ENCODE results near the gene GSX1.
"Not testable (repeated sequence)": the region's sequence is repeated elsewhere in the genome, so short reads cannot be mapped to it uniquely, and the experiment has no call there.

Gene GSX1

DNA sequence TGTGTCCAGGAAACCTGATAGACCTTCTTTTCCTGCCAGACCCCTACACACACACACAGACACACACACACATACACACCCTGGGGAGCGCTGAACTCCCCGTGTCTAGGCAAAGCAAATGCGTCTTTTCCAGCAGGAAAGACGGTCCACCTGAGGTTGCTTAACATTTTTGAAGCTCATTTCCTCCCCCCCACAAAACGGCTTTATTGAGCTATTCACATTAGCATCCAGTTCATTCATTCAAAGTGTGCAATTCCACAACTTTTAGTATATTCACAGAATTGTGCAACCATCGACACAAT is 3.4 kb downstream of the GSX1 start:
- Histone ChIP-seq H3K4me1 (ENCODE audit: control insufficient read depth, insufficient read depth, low read length) (peaks cover 16% of the 10 kb centered on the region), H3K4me3 (ENCODE audit: low read depth, low read length) (peak overlapping the region; percentile 1), H3K9me3 (ENCODE audit: control insufficient read depth, insufficient read depth, low read length) (no peaks in the 10 kb centered on the region), H3K36me3 (ENCODE audit: control insufficient read depth, insufficient read depth, low read length) (no peaks in the 10 kb centered on the region), H3K9ac (ENCODE audit: low read depth, low read length) (no peak overlapping the region), H3K27me3 (ENCODE audit: control insufficient read depth, insufficient read depth, low read length) (peaks cover 100% of the 10 kb centered on the region)

DNA sequence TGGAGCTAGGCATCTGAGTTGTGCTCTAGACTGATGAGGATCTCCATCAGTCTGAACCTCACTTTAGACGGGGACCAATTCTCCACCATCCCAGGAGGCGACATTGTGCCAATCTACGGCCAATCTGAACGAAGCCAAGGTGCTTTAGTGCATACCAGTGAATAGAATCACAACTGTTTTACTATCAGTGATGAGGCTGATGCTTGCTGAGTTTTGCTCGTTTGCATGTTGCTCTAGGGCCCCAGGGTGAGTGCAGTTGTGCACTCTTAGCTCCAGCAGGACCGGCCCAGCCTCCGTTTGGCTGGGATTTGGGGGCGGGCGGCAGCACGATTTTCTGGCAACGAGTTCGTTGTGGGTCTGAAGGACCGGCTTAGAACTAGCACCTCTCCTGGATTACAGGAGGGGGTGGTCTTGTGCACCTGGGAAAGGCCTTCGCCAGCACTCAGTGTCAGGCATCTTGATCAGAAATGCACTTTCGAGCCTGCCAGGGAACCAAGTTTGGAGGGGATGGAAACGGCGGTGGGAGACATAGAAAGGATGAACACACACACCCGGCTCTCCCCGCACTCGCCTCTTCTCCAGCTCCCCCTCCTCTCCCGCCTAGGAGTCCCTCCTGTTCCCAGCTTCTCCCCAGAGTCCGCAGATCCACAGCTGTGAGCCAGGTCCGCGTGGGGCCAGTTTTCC is 4.4 kb downstream of the GSX1 start:
- no peaks in the 10 kb centered on the region for H3K36me3 ChIP-seq (ENCODE audit: control insufficient read depth, insufficient read depth, low read length)
- peaks cover 98% of the 10 kb centered on the region for H3K27me3 ChIP-seq (ENCODE audit: control insufficient read depth, insufficient read depth, low read length)
- H3K4me3 ChIP-seq (ENCODE audit: low read depth, low read length), result peak overlapping the region; percentile 51
- no peak overlapping the region for H3K9ac ChIP-seq (ENCODE audit: low read depth, low read length)
- H3K4me1 ChIP-seq (ENCODE audit: control insufficient read depth, insufficient read depth, low read length), result peaks cover 11% of the 10 kb centered on the region
- H3K9me3 ChIP-seq (ENCODE audit: control insufficient read depth, insufficient read depth, low read length), result no peaks in the 10 kb centered on the region

DNA sequence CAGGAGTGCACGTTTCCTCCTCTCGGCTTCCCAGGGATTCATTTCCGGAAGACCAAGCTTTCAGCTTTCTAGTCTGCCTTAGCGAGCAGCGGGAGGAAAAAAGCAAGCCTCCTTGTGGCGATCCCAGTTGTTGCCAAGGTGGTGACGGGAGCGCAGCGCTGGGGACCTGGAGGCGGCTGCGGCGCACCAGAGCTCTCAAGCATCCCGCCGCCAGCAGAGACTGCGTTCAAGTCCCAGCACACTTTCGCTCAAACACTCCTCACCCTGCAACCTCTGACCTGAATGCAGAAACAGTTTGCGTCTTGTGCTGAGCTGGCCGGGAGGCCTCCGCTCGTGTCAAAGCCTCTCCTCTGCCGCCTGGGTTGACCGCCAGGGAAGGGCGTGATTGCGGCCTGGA is 4.9 kb downstream of the GSX1 start:
- Histone ChIP-seq H3K4me3 (ENCODE audit: low read depth, low read length) (peak overlapping the region; percentile 51), H3K27me3 (ENCODE audit: control insufficient read depth, insufficient read depth, low read length) (peaks cover 97% of the 10 kb centered on the region), H3K9ac (ENCODE audit: low read depth, low read length) (no peak overlapping the region), H3K4me1 (ENCODE audit: control insufficient read depth, insufficient read depth, low read length) (peaks cover 9% of the 10 kb centered on the region), H3K36me3 (ENCODE audit: control insufficient read depth, insufficient read depth, low read length) (no peaks in the 10 kb centered on the region), H3K9me3 (ENCODE audit: control insufficient read depth, insufficient read depth, low read length) (no peaks in the 10 kb centered on the region)

DNA sequence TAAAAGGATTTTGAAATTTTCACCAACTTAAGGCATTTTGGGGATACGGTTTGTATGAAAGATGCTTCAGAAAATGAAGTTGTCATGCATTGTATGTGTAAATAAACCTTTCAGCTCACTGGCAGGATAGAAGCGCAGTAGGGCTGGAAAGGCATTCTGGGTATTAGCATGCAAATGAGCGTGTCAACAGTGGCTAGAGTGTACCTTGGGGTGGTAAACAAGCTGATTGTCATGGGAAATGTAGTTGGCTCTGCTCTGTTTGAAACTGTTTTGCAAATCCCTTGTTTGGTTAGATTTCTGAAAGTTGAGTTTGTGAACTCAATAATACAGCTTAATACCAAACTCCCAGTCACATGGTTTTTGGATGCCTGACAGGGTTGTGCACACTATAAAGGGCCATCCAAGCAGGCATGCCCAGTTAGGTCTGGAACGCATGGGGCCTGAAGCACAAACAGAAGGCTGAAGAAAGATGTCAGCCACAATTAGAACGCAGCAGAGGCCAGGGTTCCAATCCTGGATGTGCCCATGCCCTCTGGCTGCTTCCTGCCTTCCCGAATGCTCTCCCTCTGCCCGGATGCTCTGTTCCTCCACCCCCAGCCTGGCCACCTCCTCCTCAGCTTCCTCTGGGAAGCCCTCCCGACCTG is 14.6 kb downstream of the GSX1 start:
- no peak overlapping the region for H3K9ac ChIP-seq (ENCODE audit: low read depth, low read length)
- no peaks in the 10 kb centered on the region for H3K36me3 ChIP-seq (ENCODE audit: control insufficient read depth, insufficient read depth, low read length)
- H3K27me3 ChIP-seq (ENCODE audit: control insufficient read depth, insufficient read depth, low read length), result peaks cover 63% of the 10 kb centered on the region
- H3K4me3 ChIP-seq (ENCODE audit: low read depth, low read length), result no peak overlapping the region
- H3K4me1 ChIP-seq (ENCODE audit: control insufficient read depth, insufficient read depth, low read length), result peaks cover 23% of the 10 kb centered on the region
- H3K9me3 ChIP-seq (ENCODE audit: control insufficient read depth, insufficient read depth, low read length), result no peaks in the 10 kb centered on the region

DNA sequence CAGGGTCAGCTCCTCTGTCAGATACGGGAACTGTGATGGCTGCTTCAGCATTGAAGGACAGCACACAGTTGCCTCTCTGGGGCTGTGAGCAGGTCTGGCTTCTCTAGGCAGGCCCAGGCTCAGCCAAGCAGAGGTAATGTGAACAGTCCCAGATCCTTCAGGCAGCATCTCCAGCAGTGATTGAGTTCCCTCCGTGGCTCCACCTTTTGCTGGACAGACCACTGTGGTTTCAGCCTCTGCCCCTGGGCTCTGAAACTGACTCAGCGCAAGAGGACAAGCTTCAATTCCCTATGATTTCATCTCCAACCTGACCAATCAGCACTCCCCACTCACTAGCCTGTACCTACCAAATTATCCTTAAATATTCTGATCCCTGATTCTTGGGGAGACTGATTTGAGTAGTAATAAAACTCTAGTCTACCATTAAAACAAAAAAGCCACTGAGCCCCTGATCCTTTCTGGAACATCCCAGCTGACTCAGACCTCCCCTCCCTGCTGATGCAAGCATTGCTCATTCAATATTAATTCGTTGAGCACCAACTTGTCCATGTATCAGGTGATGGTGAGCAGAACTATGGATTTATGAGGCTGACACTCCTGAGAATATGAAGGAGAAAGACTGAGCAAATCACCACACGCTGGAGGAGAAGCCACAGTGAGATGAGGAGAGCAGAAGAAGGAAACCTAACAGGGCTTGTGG is 16.7 kb downstream of the GSX1 start:
- Histone ChIP-seq H3K27me3 (ENCODE audit: control insufficient read depth, insufficient read depth, low read length) (peaks cover 65% of the 10 kb centered on the region), H3K9ac (ENCODE audit: low read depth, low read length) (no peak overlapping the region), H3K36me3 (ENCODE audit: control insufficient read depth, insufficient read depth, low read length) (no peaks in the 10 kb centered on the region), H3K4me1 (ENCODE audit: control insufficient read depth, insufficient read depth, low read length) (peaks cover 23% of the 10 kb centered on the region), H3K4me3 (ENCODE audit: low read depth, low read length) (no peak overlapping the region), H3K9me3 (ENCODE audit: control insufficient read depth, insufficient read depth, low read length) (no peaks in the 10 kb centered on the region)

DNA sequence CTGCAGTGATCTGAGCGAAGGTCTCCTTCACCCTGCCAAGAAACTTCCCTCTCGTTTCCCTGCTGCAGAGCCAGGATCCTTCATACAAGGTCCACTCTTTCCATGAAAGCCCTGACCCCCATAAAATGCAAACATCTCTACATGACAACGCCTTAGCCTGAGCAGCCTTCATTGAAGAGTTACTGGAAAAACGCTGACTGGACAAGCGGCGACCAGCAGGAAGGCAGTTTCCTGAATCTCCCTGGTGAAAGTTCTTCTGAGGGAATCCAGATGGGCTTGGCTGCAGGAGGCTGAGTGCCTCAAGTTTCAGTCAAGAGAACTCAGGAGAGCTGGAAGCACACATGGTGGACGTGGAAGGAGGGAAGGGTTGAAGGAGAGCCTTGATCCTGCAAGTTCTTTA is 17.7 kb downstream of the GSX1 start:
- peaks cover 23% of the 10 kb centered on the region for H3K4me1 ChIP-seq (ENCODE audit: control insufficient read depth, insufficient read depth, low read length)
- peaks cover 68% of the 10 kb centered on the region for H3K27me3 ChIP-seq (ENCODE audit: control insufficient read depth, insufficient read depth, low read length)
- no peaks in the 10 kb centered on the region for H3K9me3 ChIP-seq (ENCODE audit: control insufficient read depth, insufficient read depth, low read length)
- H3K4me3 ChIP-seq (ENCODE audit: low read depth, low read length), result no peak overlapping the region
- no peaks in the 10 kb centered on the region for H3K36me3 ChIP-seq (ENCODE audit: control insufficient read depth, insufficient read depth, low read length)
- no peak overlapping the region for H3K9ac ChIP-seq (ENCODE audit: low read depth, low read length)

DNA sequence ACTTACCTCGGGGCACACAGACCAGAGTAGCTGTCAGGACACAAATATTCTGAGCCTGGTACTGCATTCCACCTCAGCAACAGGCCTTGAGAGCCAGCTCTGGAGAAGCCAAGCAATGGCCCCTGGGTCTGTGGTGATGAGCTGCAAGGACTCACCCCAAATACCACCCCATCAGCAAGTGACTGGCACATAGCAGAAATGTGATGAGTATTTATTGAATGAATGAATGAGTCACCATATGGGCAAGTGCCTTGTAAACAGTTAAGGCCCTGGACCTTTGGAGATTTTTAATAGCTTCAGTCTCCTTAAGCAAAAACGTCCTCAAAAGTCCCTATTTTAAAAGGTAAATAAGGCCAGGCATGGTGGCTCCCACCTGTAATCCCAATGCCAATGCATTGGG is 18.2 kb downstream of the GSX1 start:
- H3K4me1 ChIP-seq (ENCODE audit: control insufficient read depth, insufficient read depth, low read length), result peaks cover 23% of the 10 kb centered on the region
- no peaks in the 10 kb centered on the region for H3K36me3 ChIP-seq (ENCODE audit: control insufficient read depth, insufficient read depth, low read length)
- H3K27me3 ChIP-seq (ENCODE audit: control insufficient read depth, insufficient read depth, low read length), result peaks cover 71% of the 10 kb centered on the region
- H3K4me3 ChIP-seq (ENCODE audit: low read depth, low read length), result no peak overlapping the region
- H3K9ac ChIP-seq (ENCODE audit: low read depth, low read length), result no peak overlapping the region
- no peaks in the 10 kb centered on the region for H3K9me3 ChIP-seq (ENCODE audit: control insufficient read depth, insufficient read depth, low read length)

DNA sequence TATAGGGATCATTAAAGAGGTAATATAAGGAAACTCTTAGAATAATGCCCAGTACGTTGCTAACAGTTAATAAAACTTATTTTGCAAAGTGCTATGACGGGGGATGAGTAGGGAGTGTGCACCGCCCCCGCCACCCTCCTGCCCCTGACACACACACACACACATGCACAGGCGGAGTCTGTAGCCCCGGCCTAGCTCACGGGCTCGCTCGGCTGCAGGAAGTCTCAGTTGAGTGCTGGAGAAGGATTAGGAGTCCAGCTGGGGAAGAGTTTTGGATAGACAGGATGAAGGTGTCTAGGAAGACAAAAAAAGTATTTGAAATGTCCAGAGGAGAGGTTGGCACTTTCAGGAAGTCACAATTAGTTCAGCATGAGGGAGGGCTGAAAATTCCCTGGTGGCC is 21.5 kb downstream of the GSX1 start:
- Histone ChIP-seq H3K9me3 (ENCODE audit: control insufficient read depth, insufficient read depth, low read length) (no peaks in the 10 kb centered on the region), H3K4me3 (ENCODE audit: low read depth, low read length) (no peak overlapping the region), H3K9ac (ENCODE audit: low read depth, low read length) (no peak overlapping the region), H3K27me3 (ENCODE audit: control insufficient read depth, insufficient read depth, low read length) (peaks cover 86% of the 10 kb centered on the region), H3K36me3 (ENCODE audit: control insufficient read depth, insufficient read depth, low read length) (no peaks in the 10 kb centered on the region), H3K4me1 (ENCODE audit: control insufficient read depth, insufficient read depth, low read length) (peaks cover 3% of the 10 kb centered on the region)

DNA sequence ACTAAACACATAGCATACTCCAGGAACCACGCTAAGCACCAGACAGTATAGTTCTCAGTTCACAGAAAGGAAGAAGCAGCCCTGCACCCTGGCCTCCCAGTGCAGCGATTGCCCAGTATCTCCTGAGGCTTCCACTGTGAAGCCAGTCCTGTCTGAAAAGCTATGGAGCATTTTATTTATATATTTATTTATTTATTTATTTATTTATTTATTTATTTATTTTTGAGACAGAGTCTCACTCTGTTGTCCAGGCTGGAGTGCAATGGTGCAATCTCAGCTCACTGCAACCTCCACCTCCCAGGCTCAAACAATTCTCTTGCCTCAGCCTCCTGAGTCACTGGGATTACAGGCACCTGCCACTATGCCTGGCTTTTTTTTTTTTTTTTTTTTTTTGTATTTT is 25.5 kb downstream of the GSX1 start:
- H3K9ac ChIP-seq (ENCODE audit: low read depth, low read length); H3K9me3 ChIP-seq (ENCODE audit: control insufficient read depth, insufficient read depth, low read length); H3K4me3 ChIP-seq (ENCODE audit: low read depth, low read length); H3K36me3 ChIP-seq (ENCODE audit: control insufficient read depth, insufficient read depth, low read length): not testable (repeated sequence)
- Histone ChIP-seq H3K4me1 (ENCODE audit: control insufficient read depth, insufficient read depth, low read length) (peaks cover 15% of the 10 kb centered on the region), H3K27me3 (ENCODE audit: control insufficient read depth, insufficient read depth, low read length) (peaks cover 96% of the 10 kb centered on the region)

DNA sequence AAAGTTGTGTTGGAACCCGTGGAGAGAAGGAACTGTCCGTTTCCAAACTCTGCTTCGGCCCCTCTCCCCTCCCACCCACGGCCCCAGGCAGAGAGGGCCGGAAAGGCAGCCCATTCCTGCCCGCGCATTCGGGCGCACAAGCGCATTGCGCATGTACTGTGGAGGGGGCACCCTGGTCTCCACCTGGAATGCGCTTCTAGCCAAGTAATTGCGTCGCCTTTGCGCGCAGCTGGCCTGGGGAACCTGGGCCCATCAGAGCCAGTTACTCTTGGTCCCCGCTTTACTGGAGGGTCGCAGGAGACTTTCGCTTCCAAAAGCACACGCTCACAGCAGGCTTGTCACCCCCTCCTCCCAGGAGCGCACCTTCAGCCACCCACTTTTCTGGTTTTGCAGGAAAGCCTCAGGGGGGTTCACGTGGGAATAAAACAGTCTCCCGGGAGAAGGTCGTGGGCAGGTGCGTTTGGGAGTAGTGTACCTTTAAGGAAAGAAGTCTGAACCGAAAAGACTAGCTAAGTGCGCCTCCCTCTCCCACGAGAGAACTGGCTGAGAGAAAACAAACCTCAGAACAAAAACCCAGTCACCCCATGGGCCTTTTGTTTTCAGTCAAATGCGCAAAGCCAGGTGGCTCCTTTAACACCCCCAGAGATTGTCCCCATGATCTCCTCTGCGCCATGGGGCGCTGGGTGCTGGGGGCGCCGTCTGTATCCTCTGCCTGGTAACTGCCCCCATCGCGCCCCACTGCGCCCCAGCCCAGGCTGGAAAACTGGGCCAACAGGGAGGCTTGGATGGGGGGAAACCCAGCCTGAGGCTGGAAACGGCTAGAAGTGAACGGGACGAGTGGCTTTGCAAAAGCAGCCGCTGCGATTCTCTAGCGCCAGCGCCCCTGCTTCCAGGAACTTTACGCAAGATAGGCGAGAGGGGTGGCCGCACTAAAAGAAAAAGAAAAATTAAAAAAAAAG is 28.5 kb downstream of the GSX1 start:
- Histone ChIP-seq H3K36me3 (ENCODE audit: control insufficient read depth, insufficient read depth, low read length) (no peaks in the 10 kb centered on the region), H3K27me3 (ENCODE audit: control insufficient read depth, insufficient read depth, low read length) (peaks cover 98% of the 10 kb centered on the region), H3K9me3 (ENCODE audit: control insufficient read depth, insufficient read depth, low read length) (no peaks in the 10 kb centered on the region), H3K4me3 (ENCODE audit: low read depth, low read length) (peak overlapping the region; percentile 45), H3K9ac (ENCODE audit: low read depth, low read length) (no peak overlapping the region), H3K4me1 (ENCODE audit: control insufficient read depth, insufficient read depth, low read length) (peaks cover 28% of the 10 kb centered on the region)

DNA sequence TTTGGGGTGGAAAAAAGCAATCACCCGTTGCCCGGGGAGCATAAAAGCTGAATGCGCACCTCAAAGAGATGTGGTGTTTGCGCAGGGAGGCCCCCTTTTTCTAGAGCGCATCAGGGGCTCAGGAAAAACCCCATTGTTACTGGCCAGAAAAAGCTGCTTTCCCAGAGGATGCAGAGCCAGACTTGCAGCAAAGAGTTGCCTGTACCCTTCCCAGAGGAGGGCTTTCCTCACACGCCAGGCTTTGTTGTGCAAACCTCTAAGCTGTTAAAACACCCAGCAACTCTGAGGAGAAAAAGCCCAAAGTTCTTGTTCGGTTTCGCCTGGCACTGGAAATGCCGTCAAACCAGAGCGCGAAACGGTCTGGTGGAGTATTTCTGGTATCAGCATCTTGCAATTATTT is 29.3 kb downstream of the GSX1 start:
- peaks cover 97% of the 10 kb centered on the region for H3K27me3 ChIP-seq (ENCODE audit: control insufficient read depth, insufficient read depth, low read length)
- no peaks in the 10 kb centered on the region for H3K9me3 ChIP-seq (ENCODE audit: control insufficient read depth, insufficient read depth, low read length)
- no peaks in the 10 kb centered on the region for H3K36me3 ChIP-seq (ENCODE audit: control insufficient read depth, insufficient read depth, low read length)
- no peak overlapping the region for H3K9ac ChIP-seq (ENCODE audit: low read depth, low read length)
- no peak overlapping the region for H3K4me3 ChIP-seq (ENCODE audit: low read depth, low read length)
- peaks cover 28% of the 10 kb centered on the region for H3K4me1 ChIP-seq (ENCODE audit: control insufficient read depth, insufficient read depth, low read length)

Measured in iPS-15b (cell line).